Body of pancreas (tissue), 4 donors: Measurements from ENCODE around the gene CTSS.

ENCODE experiments used
- POLR2A ChIP-seq, 3 donors: fragments of 450-650 bp; IDR thresholded peaks; one replicate each; pipeline ENCODE4 v1.6.1; 2016; ENCODE audit warnings: antibody characterized with exemption in 3 of 3, mild to moderate bottlenecking in 2 of 3
- TF ChIP-seq, protein P1 (sequence below), 7 experiments: fragments of 450-650 bp in 4 of 7; fragments of 200-600 bp in 3 of 7; sonication (generic) in 3 of 7; IDR thresholded peaks; one replicate each; pipeline ENCODE4 v1.5.1; 2016 to 2019; ENCODE audit warnings: antibody characterized with exemption in 7 of 7

DNA sequence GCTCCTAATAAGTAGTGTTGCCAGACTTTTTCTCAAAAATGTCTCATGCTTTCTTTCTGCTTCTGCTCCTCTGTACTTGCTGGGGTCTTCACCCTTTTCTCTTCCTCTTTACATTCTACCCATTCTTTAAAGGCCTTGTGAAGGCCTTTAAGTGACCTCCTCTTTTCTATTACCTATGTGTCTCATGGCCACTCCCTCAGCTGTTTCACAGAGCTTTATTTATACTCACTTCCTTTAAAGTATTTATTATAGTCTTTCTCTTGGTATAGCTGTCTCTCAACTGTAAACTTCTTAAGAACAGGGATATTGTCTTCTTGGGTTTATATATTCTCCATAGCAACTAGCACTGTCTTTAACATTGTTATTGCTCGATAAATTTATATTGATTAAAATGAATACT is 69.4 kb downstream of the CTSS start:
- TF ChIP-seq, protein P1, sequence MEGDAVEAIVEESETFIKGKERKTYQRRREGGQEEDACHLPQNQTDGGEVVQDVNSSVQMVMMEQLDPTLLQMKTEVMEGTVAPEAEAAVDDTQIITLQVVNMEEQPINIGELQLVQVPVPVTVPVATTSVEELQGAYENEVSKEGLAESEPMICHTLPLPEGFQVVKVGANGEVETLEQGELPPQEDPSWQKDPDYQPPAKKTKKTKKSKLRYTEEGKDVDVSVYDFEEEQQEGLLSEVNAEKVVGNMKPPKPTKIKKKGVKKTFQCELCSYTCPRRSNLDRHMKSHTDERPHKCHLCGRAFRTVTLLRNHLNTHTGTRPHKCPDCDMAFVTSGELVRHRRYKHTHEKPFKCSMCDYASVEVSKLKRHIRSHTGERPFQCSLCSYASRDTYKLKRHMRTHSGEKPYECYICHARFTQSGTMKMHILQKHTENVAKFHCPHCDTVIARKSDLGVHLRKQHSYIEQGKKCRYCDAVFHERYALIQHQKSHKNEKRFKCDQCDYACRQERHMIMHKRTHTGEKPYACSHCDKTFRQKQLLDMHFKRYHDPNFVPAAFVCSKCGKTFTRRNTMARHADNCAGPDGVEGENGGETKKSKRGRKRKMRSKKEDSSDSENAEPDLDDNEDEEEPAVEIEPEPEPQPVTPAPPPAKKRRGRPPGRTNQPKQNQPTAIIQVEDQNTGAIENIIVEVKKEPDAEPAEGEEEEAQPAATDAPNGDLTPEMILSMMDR (IDR thresholded peaks at IDR 0.05), result no peak
- no peak for TF ChIP-seq POLR2A (IDR thresholded peaks at IDR 0.05)
